Measurements from ENCODE around the gene BPHL. TPM values are rescaled to one million over a fixed set of nuclear protein-coding genes. Genes with fewer than 3 reads are reported as not detected.

The BPHL gene
- total and polyA plus RNA-seq, 4 donors: 6.0 to 14.9 (median 13.0) TPM

DNA sequence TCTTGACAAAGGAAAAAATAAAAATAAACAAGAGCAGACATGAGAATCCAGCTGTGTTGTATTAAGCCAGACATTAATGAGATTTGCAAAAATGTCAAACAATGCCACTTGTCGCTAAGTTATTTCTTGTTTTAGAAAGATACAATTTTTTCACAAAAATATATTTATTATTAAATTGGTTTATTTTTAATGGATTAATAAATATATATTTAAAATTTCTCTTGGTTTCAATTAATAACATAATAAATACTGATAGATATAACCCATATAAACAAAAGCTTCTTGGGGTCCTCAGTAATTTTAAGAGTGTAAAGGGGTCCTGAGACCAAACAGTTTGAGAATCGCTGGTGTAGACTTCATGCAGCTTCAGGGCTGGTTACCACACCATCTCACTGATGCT lies 82.9 kb downstream of the BPHL start:
- no peak for DNase-seq
- Histone ChIP-seq H3K4me3 (no peak overlapping the region), H3K9ac (ENCODE audit: insufficient read depth in 1 of 2, low read length in 2 of 2) (no peak overlapping the region), H3K36me3 (ENCODE audit: control insufficient read depth in 4 of 4, insufficient read depth in 4 of 4, low read length in 4 of 4) (no peaks in the 10 kb centered on the region), H3K9me3 (ENCODE audit: control insufficient read depth in 4 of 4, insufficient read depth in 3 of 4, low read length in 3 of 4) (peaks cover 0 to 2% (median 0%) of the 10 kb centered on the region in 4 donors), H3K27me3 (ENCODE audit: control insufficient read depth in 3 of 3, insufficient read depth in 3 of 3, low read length in 2 of 3) (no peaks in the 10 kb centered on the region), H3K27ac (ENCODE audit: low read depth in 1 of 2, low read length in 1 of 2) (no peak overlapping the region), H3K4me1 (ENCODE audit: control insufficient read depth in 5 of 5, insufficient read depth in 5 of 5, low read length in 5 of 5) (no peaks in the 10 kb centered on the region)
- 90 to 91% methylated on average over 2 of the region's 2 CpGs for WGBS, 2 donors
- ATAC-seq (ENCODE audit: insufficient read depth, low FRiP score): no peak
- TF ChIP-seq, protein P1, sequence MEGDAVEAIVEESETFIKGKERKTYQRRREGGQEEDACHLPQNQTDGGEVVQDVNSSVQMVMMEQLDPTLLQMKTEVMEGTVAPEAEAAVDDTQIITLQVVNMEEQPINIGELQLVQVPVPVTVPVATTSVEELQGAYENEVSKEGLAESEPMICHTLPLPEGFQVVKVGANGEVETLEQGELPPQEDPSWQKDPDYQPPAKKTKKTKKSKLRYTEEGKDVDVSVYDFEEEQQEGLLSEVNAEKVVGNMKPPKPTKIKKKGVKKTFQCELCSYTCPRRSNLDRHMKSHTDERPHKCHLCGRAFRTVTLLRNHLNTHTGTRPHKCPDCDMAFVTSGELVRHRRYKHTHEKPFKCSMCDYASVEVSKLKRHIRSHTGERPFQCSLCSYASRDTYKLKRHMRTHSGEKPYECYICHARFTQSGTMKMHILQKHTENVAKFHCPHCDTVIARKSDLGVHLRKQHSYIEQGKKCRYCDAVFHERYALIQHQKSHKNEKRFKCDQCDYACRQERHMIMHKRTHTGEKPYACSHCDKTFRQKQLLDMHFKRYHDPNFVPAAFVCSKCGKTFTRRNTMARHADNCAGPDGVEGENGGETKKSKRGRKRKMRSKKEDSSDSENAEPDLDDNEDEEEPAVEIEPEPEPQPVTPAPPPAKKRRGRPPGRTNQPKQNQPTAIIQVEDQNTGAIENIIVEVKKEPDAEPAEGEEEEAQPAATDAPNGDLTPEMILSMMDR (IDR thresholded peaks at IDR 0.05; ENCODE audit: control extremely low read depth, extremely low read depth): no peak

Small RNA genes within 50 kb of the gene (small RNA-seq; reads per million reads assigned to genes)
- not detected for gene RNA5SP201 (ENCODE audit: low replicate concordance)

Other genes starting within 250 kb of the BPHL start
- 10 to 100 TPM; 14.0 to 33.3 TPM for gene SERPINB9, start 215.4 kb upstream of the BPHL start, total RNA-seq
- 10 to 100 TPM in 1 of 2 donors, 1 to 10 TPM in 1; 5.4 to 36.1 TPM for gene SERPINB9, start 215.4 kb upstream of the BPHL start, polyA plus RNA-seq
- gene SERPINB6, start 147.1 kb upstream of the BPHL start, total RNA-seq: 100 to 1,000 TPM; 113 to 155 TPM
- 100 to 1,000 TPM; 126 to 129 TPM for gene SERPINB6, start 147.1 kb upstream of the BPHL start, polyA plus RNA-seq
- gene NQO2, start 118.8 kb upstream of the BPHL start, total RNA-seq: 10 to 100 TPM in 1 of 2 donors, 1 to 10 TPM in 1; 9.4 to 47.1 TPM
- 10 to 100 TPM; 42.6 to 43.7 TPM for gene NQO2, start 118.8 kb upstream of the BPHL start, polyA plus RNA-seq
- gene RIPK1, start 50.2 kb upstream of the BPHL start, total RNA-seq: 10 to 100 TPM; 21.9 to 24.1 TPM
- gene RIPK1, start 50.2 kb upstream of the BPHL start, polyA plus RNA-seq: 10 to 100 TPM; 12.1 to 17.6 TPM
- 10 to 100 TPM; 19.7 to 53.5 TPM for gene TUBB2A, start 38.8 kb downstream of the BPHL start, total RNA-seq
- 10 to 100 TPM; 10.8 to 40.6 TPM for gene TUBB2A, start 38.8 kb downstream of the BPHL start, polyA plus RNA-seq
- gene TUBB2B, start 108.9 kb downstream of the BPHL start, total RNA-seq: 1 to 10 TPM; 2.8 to 4.3 TPM
- 1 to 10 TPM in 1 of 2 donors, under 1 TPM in 1; 0.85 to 2.4 TPM for gene TUBB2B, start 108.9 kb downstream of the BPHL start, polyA plus RNA-seq
- gene PSMG4, start 140.2 kb downstream of the BPHL start, total RNA-seq: 10 to 100 TPM; 14.0 to 21.2 TPM
- 10 to 100 TPM; 19.6 to 69.7 TPM for gene PSMG4, start 140.2 kb downstream of the BPHL start, polyA plus RNA-seq

Data from lung (tissue), 13 donors.